HCT116 (cell line): Measurements from ENCODE around the gene FDXR.

ENCODE experiments used
- EZH2phosphoT487 ChIP-seq: fragments of 200-600 bp; IDR thresholded peaks from 2 replicates; pipeline ENCODE4 v1.6.1; 2018; ENCODE audit warnings: antibody characterized with exemption, borderline replicate concordance
- TCF7L2 ChIP-seq: IDR thresholded peaks from 2 replicates; pipeline ENCODE4 v1.7.0; 2011; ENCODE audit warnings: borderline replicate concordance, inconsistent platforms; ENCODE audit not compliant: insufficient read depth, insufficient read length; ENCODE audit errors: extremely low read depth
- TF ChIP-seq, protein P1 (sequence below), 3 experiments: fragments of 200-600 bp in 1 of 3; sonication (generic) in 1 of 3; IDR thresholded peaks in 2 of 3; conservative IDR thresholded peaks in 1 of 3; 2 replicates each; pipeline ENCODE4 v1.5.1; 2012 to 2017; ENCODE audit warnings: low read depth in 2 of 3, low read length in 2 of 3, antibody characterized with exemption in 1 of 3, borderline replicate concordance in 1 of 3, control low read depth in 1 of 3, mild to moderate bottlenecking in 1 of 3, mixed read lengths in 1 of 3, mixed run types in 1 of 3, moderate library complexity in 1 of 3; ENCODE audit not compliant: insufficient read depth in 1 of 3

GRCh38 chr17:74873874-74874614, 1.2 kb upstream of the FDXR start:
- TF ChIP-seq, protein P1, sequence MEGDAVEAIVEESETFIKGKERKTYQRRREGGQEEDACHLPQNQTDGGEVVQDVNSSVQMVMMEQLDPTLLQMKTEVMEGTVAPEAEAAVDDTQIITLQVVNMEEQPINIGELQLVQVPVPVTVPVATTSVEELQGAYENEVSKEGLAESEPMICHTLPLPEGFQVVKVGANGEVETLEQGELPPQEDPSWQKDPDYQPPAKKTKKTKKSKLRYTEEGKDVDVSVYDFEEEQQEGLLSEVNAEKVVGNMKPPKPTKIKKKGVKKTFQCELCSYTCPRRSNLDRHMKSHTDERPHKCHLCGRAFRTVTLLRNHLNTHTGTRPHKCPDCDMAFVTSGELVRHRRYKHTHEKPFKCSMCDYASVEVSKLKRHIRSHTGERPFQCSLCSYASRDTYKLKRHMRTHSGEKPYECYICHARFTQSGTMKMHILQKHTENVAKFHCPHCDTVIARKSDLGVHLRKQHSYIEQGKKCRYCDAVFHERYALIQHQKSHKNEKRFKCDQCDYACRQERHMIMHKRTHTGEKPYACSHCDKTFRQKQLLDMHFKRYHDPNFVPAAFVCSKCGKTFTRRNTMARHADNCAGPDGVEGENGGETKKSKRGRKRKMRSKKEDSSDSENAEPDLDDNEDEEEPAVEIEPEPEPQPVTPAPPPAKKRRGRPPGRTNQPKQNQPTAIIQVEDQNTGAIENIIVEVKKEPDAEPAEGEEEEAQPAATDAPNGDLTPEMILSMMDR (IDR thresholded peaks at IDR 0.05 in 2 of 3, conservative IDR thresholded peaks at IDR 0.05 in 1 of 3; ENCODE audit: borderline replicate concordance in 1 of 3, insufficient read depth in 1 of 3, low read depth in 2 of 3, low read length in 2 of 3): no peak
- TF ChIP-seq EZH2phosphoT487 (no peak), TCF7L2 (no peak)
